GM21576 (cell line): ENCODE results near the gene PLXNA4.

Experiments
- ATAC-seq: cut with Tn5 transposase; IDR thresholded peaks from one replicate; pipeline ENCODE4 v1.9.1; 2021; ENCODE audit warnings: mild to moderate bottlenecking, moderate library complexity; ENCODE audit not compliant: unreplicated experiment

PLXNA4 gene

GRCh38 chr7:132446260-132446659, 130.0 kb downstream of the PLXNA4 start:
- ATAC-seq: no peak

- ATAC-seq: no peak
These were observed 132.3 kb downstream of the PLXNA4 start for GRCh38 chr7:132443761-132444520.

- ATAC-seq: no peak
These were observed 134.3 kb downstream of the PLXNA4 start for GRCh38 chr7:132441935-132442334.

- ATAC-seq: no peak
These were observed 136.1 kb downstream of the PLXNA4 start for GRCh38 chr7:132440151-132440550.

- ATAC-seq: no peak
These were observed 137.3 kb downstream of the PLXNA4 start for GRCh38 chr7:132438926-132439325.

- ATAC-seq: no peak
These were observed 138.5 kb downstream of the PLXNA4 start for GRCh38 chr7:132437730-132438129.

- ATAC-seq: no peak
These were observed 140.1 kb downstream of the PLXNA4 start for GRCh38 chr7:132436121-132436520.

- no peak for ATAC-seq
These were observed 141.0 kb downstream of the PLXNA4 start for GRCh38 chr7:132435016-132435990.

- no peak for ATAC-seq
These were observed 142.2 kb downstream of the PLXNA4 start for GRCh38 chr7:132434041-132434440.

GRCh38 chr7:132433301-132433700, 143.0 kb downstream of the PLXNA4 start:
- no peak for ATAC-seq

- ATAC-seq: no peak
These were observed 145.1 kb downstream of the PLXNA4 start for GRCh38 chr7:132430861-132431822.

GRCh38 chr7:132430041-132430855, 146.0 kb downstream of the PLXNA4 start:
- ATAC-seq: no peak

GRCh38 chr7:132429181-132429580, 147.1 kb downstream of the PLXNA4 start:
- no peak for ATAC-seq

GRCh38 chr7:132428247-132428919, 147.9 kb downstream of the PLXNA4 start:
- ATAC-seq: no peak

- no peak for ATAC-seq
These were observed 150.3 kb downstream of the PLXNA4 start for GRCh38 chr7:132425942-132426341.

GRCh38 chr7:132424821-132425724, 151.2 kb downstream of the PLXNA4 start:
- ATAC-seq: no peak

- no peak for ATAC-seq
These were observed 152.0 kb downstream of the PLXNA4 start for GRCh38 chr7:132424277-132424676.

GRCh38 chr7:132423594-132424200, 152.6 kb downstream of the PLXNA4 start:
- no peak for ATAC-seq
